GM13977 (cell line): ENCODE measurements around the gene BEND6.
A peak's percentile ranks its signal among the peaks of the same experiment; 100 is the strongest.

Source experiments
- DNase-seq: peaks from one replicate; pipeline ENCODE4 v3.0.0; 2012; ENCODE audit warnings: low spot score
- in situ Hi-C: fragments of 300-500 bp; cut with MboI; formaldehyde crosslinking; loops from one replicate; pipeline ENCODE4 v1.12.0; 2022; ENCODE audit warnings: low sequenced_read_pairs, low pct_unique_long_range_greater_than_20kb, mixed read lengths, inconsistent platforms; ENCODE audit not compliant: unreplicated experiment
- TF ChIP-seq, protein P1 (sequence below): IDR thresholded peaks from 2 replicates; pipeline ENCODE4 v1.5.1; 2012; ENCODE audit warnings: mild to moderate bottlenecking, control low read depth; ENCODE audit not compliant: insufficient read depth; ENCODE audit errors: extremely low read depth, missing control alignments

BEND6 gene

DNA sequence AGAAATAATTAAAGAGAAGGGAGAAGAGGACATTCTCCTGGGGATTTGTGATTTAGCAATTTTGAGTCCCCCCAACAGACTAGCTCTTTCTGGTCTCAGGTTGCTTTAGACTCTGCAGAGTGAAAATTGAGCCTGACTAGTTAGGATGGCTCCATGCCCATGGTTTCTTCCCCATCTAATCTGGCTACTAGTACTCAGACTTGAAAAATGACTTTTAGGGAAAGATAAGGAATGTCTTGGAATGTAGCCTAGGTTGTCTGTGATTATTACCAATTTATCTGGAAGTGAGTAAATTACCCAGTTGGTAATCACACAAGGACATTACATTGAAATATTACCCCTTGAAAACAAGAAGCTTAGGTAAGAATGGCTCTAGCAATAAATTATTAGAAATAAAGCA, 4.2 kb downstream of the BEND6 start:
- in situ Hi-C loops = no loop called here
- no peak for DNase-seq
- TF ChIP-seq, protein P1, sequence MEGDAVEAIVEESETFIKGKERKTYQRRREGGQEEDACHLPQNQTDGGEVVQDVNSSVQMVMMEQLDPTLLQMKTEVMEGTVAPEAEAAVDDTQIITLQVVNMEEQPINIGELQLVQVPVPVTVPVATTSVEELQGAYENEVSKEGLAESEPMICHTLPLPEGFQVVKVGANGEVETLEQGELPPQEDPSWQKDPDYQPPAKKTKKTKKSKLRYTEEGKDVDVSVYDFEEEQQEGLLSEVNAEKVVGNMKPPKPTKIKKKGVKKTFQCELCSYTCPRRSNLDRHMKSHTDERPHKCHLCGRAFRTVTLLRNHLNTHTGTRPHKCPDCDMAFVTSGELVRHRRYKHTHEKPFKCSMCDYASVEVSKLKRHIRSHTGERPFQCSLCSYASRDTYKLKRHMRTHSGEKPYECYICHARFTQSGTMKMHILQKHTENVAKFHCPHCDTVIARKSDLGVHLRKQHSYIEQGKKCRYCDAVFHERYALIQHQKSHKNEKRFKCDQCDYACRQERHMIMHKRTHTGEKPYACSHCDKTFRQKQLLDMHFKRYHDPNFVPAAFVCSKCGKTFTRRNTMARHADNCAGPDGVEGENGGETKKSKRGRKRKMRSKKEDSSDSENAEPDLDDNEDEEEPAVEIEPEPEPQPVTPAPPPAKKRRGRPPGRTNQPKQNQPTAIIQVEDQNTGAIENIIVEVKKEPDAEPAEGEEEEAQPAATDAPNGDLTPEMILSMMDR = no peak

GRCh38 chr6:56959938-56960337, 5.0 kb downstream of the BEND6 start:
- TF ChIP-seq, protein P1 = no peak
- in situ Hi-C loops = no loop called here
- no peak for DNase-seq

DNA sequence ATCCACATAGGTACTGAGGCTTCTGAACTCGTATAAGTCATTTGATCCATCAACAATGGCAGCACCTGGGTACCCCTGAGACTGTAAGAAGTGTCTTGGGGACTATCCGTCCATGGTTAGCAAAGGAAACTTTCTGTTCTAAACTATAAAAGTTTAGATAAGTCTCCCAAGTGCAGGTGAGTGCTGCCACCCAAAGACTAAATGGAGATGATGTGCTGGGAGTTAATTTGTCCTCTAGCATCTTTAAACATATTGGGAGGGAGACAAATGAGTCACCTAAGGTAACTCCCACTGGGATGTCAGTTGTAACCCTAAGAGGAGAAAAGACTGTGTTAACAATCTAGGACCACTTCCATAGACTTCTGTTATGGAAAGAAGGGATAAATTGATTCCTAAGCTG, 6.2 kb downstream of the BEND6 start:
- in situ Hi-C loops = no loop called here
- TF ChIP-seq, protein P1 = peak; percentile 43
- DNase-seq = no peak

DNA sequence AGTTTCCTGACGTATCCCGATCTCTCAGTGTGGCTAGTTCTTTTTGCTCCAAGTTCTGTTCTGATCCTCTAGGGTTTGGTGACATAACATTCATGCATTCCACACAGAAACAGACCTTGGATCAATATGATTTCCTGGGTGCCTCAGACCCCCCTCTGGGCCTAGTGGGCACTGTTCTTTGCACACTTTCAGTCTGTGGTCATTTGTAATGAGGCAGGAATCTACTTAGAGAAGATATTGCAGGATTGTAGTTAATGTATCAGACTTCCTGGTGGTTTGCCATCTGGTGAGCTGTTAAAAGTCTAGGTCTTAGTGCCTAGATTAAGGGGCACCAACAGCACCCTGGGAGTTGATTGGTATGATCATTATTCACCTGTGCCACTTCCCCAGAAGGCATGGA, 7.5 kb downstream of the BEND6 start:
- in situ Hi-C loops = no loop called here
- no peak for DNase-seq
- TF ChIP-seq, protein P1 = no peak

DNA sequence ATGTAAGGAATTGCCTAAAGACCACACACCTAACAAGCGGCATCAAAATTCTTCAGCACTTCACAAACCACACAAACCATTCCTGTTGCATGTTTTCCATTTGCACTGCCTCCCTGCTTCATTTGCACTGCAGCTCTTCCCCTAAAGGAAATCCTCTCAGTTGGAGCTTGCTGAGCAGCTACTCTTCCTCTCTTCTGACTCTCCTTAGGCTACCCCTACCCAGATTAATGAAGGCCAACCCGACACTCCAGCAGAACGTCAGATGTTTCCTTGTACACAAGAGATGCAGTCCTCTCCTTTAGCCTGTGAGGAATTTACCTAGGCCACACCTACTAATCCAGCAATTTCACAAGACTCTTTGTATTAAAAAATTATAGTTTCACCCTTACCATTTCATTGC, 8.1 kb downstream of the BEND6 start:
- DNase-seq = no peak
- in situ Hi-C loops = no loop called here
- TF ChIP-seq, protein P1 = no peak

DNA sequence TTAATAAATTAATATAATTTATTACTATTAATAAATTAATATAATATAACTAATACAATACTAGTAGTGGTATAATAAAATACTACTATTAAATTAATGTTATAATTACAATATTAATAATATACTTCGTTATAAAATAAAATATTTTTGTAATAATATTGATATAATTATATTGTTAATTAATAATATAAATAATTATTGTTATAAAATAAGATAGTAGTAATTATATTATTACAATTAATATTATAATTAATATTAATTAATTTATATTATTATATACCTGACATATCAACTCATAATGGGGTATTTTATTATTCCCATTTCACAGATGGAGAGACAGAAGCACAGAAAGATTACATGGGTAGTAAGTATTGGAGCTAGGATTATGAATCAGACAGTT, 8.9 kb downstream of the BEND6 start:
- no peak for DNase-seq
- TF ChIP-seq, protein P1 = no peak

DNA sequence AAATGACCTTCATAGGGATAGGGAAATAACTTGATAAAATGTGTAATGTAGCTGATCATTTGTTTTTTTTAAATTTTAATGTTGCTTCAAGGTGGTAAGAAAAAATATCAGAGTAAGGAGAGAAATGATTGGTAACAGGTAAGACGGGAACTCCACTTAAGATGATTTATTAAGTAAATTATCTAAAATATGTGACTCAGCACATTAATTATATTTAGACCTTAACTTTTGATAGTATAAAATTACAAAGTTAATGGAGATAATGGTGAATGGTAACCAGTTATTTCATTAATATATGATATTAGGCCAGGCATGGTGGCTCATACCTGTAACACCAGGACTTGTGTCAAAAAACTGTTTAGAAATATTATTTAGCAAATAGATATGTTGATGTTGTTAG, 10.2 kb downstream of the BEND6 start:
- in situ Hi-C loops = no loop called here

More for the DNA sequence above, 8.9 kb downstream of the BEND6 start:
- in situ Hi-C loops = no loop called here

More for the DNA sequence above, 10.2 kb downstream of the BEND6 start:
- no peak for DNase-seq
- TF ChIP-seq, protein P1 = no peak
